Thymus (tissue), 11 donors: ENCODE data around the gene CLCN7. TPM values are rescaled to one million over a fixed set of nuclear protein-coding genes. Genes with fewer than 3 reads are reported as not detected.

Experiments
- DNase-seq, 9 donors: peaks; one replicate each; pipeline ENCODE4 v3.0.0-alpha.2; 2013; ENCODE audit warnings: low spot score in 9 of 9, low read depth in 6 of 9, missing footprints in 1 of 9
- H3K27ac ChIP-seq, 2 donors: one replicate each; pipeline ENCODE4 v1.5.1; 2013; ENCODE audit warnings: control low read depth in 1 of 2, low read depth in 1 of 2, low read length in 1 of 2, mild to moderate bottlenecking in 1 of 2, moderate library complexity in 1 of 2
- H3K27me3 ChIP-seq, 2 donors: one replicate each; pipeline ENCODE4 v1.5.1; 2013; ENCODE audit warnings: low read length in 1 of 2; ENCODE audit not compliant: control insufficient read depth in 2 of 2, insufficient read depth in 1 of 2
- H3K36me3 ChIP-seq, 2 donors: one replicate each; pipeline ENCODE4 v1.5.1; 2013; ENCODE audit warnings: low read length in 1 of 2, mild to moderate bottlenecking in 1 of 2, moderate library complexity in 1 of 2; ENCODE audit not compliant: control insufficient read depth in 2 of 2, insufficient read depth in 2 of 2
- H3K4me1 ChIP-seq, 2 donors: one replicate each; pipeline ENCODE4 v1.5.1; 2013; ENCODE audit warnings: low read length in 2 of 2; ENCODE audit not compliant: control insufficient read depth in 2 of 2, insufficient read depth in 2 of 2
- H3K4me3 ChIP-seq, 2 donors: one replicate each; pipeline ENCODE4 v1.5.1; 2013; ENCODE audit warnings: low read length in 2 of 2, control low read depth in 1 of 2, mild to moderate bottlenecking in 1 of 2
- H3K9me3 ChIP-seq, 2 donors: one replicate each; pipeline ENCODE4 v1.5.1; 2013; ENCODE audit warnings: low read length in 1 of 2, mild to moderate bottlenecking in 1 of 2; ENCODE audit not compliant: control insufficient read depth in 2 of 2, insufficient read depth in 1 of 2
- WGBS: extraction: QIAGEN DNeasy Blood & Tissue Kit; methylation state at CpG from one replicate; pipeline ENCODE4 v1.1.7; 2013; 5-methylcytosine and 5-hydroxymethylcytosine counted together
- polyA plus RNA-seq: library from polyadenylated mRNA; stranded (reverse); fragments of 200-250 nt; gene quantifications from one replicate; pipeline ENCODE4 v1.2.3, GENCODE V29; 2013
- total RNA-seq: library from RNA; stranded (reverse); fragments of 120-200 nt; gene quantifications from one replicate; pipeline ENCODE4 v1.2.4, GENCODE V29; 2013
- donor health status: healthy.

CLCN7 gene
- total and polyA plus RNA-seq, 2 donors: 17.5 to 78.5 TPM

DNA sequence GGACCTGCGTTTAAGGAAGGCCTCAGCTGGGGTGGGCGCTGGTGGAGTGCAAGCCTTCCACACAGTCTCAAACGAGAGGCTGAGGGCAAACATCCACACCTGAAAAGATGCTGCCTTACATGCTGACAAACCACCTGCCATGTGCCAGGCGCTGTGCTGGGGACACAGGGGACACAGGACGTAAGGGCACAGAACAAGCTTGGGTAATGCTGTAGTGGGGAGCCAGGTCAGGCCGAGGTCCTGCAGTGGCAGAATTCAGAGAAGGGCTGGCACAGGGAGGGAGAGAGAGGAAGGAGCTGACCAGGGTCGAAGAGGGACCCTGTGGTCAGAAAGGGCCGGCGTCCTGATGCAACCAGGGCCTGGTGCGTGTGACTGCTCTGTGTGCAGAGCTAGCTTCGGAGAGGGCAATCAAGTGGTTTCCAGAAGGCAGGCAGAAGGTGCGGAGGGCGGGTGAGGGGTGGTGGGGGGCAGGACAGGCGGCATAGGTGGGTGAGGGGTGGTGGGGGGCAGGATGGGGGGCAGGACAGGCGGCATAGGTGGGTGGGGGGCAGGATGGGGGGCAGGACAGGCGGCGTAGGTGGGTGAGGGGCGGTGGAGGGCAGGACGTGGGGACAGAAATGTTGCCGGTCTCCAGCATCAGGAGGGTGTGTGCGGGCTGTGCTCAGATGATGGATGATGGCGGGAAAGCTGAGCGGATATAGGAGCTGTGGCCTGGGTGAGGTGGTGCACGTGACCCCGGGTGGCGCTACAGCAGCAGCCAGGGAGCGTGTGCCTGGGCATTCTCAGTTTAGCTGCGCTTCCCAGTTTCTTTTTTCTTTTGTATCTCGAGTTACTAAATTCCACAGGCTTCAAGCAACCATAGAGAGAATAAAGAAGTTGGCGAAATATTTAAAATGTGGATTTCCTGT is 37.1 kb upstream of the CLCN7 start:
- Histone ChIP-seq H3K27me3 (no peaks in the 10 kb centered on the region), H3K27ac (no peak overlapping the region), H3K9me3 (peaks cover 2 to 12% of the 10 kb centered on the region in 2 donors), H3K4me1 (no peaks in the 10 kb centered on the region), H3K4me3 (no peak overlapping the region), H3K36me3 (peaks cover 14 to 34% of the 10 kb centered on the region in 2 donors)
- WGBS: 95% methylated on average over 30 of the region's 30 CpGs
- DNase-seq: no peak

DNA sequence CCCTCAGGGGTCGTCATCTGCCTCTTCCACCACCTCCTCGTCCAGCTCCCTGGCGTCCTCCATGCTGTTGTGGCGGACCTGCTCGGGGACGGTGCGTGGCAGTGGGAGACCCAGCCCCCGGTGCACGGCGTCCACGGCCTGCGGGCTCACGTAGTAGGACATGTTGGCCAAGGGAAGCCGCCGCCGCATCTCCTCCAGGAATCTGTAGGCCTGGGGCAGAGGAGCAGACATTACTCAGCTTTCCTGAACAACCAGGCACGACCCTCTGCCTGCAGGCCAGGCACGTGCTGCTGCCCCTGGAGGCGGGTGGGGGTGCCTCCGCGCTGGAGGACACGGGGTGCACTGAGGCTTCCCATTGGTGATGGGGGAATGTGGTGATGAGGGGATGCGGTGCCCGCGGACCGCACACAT is 36.1 kb upstream of the CLCN7 start:
- Histone ChIP-seq H3K36me3 (peaks cover 18 to 40% of the 10 kb centered on the region in 2 donors), H3K27me3 (no peaks in the 10 kb centered on the region), H3K4me1 (no peaks in the 10 kb centered on the region), H3K27ac (peak overlapping the region in 1 of 2 donors; percentile 75), H3K4me3 (no peak overlapping the region), H3K9me3 (peaks cover 2 to 12% of the 10 kb centered on the region in 2 donors)
- 95% methylated on average over 26 of the region's 26 CpGs for WGBS
- no peak for DNase-seq

DNA sequence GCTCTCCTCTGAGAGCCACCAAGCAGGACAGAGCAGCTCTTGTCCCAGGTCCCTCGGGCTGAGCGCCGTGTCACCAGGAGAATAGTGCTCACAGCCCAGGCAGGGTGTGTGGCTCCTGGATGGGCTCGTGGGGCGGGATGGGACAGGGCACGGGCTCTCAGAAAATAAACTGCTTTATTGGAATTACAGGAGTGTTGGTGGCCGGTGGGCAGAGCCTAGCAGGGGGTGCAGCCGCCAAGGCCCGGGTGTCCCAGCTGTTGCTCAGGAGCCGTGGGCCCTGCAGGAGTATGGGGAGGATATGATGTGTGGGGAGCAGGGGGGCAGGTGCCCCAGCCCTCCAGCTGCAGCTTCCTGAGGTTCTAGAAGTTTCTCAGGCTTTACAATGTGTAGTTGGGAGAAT is 35.4 kb upstream of the CLCN7 start:
- WGBS: 96% methylated on average over 10 of the region's 10 CpGs
- Histone ChIP-seq H3K4me1 (no peaks in the 10 kb centered on the region), H3K27ac (no peak overlapping the region), H3K9me3 (peaks cover 2 to 10% of the 10 kb centered on the region in 2 donors), H3K4me3 (no peak overlapping the region), H3K27me3 (no peaks in the 10 kb centered on the region), H3K36me3 (peaks cover 18 to 45% of the 10 kb centered on the region in 2 donors)
- no peak for DNase-seq

DNA sequence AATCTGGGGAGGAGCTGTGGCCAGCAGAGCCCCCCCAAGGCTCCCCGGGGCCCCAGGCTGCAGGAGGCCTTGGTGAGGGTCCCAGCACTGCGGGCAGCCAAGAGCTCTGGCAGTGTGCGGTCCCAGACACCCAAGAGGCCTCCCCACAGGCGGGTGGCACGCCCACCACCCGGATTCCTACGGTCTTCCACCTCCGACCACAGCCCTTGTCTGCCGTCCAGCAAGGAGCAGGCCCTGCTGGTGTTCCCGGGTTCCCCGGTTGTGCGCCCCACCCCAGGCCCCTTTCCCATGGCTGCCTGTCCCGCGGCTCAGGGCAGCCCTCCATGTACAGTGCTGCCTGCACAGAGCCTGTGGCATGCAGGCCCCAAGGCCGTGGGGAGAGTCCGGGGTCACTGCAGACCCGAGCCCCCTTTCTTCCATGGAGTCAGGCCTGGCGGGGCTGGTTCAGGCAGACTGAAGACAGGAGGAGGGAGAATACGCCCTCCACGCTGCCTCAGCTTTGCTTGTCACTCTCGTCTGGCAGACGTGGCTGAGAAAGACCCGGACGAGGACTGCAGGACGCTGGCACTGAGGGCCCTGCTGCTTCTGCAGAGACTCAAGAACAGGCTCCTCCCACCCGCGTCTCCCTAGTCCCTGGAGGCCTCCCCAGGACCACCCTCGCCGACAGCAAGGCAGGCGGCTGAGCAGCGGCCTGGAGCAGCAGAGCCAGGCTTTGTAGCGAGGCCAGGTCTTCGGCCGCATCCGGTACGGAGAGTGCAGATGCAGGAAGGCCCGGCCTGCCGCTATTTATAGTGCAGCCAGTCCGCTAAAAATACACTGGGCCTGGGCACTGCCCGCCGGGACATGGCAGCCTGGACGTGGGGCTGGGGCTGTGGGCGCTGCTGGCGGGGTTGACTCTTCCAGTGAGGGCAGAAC is 34.7 kb upstream of the CLCN7 start:
- peaks cover 2 to 8% of the 10 kb centered on the region in 2 donors for H3K9me3 ChIP-seq
- no peak for DNase-seq
- H3K4me3 ChIP-seq: no peak overlapping the region
- H3K36me3 ChIP-seq: peaks cover 23 to 45% of the 10 kb centered on the region in 2 donors
- H3K27ac ChIP-seq: no peak overlapping the region
- H3K4me1 ChIP-seq: no peaks in the 10 kb centered on the region
- 90% methylated on average over 44 of the region's 44 CpGs for WGBS
- no peaks in the 10 kb centered on the region for H3K27me3 ChIP-seq

DNA sequence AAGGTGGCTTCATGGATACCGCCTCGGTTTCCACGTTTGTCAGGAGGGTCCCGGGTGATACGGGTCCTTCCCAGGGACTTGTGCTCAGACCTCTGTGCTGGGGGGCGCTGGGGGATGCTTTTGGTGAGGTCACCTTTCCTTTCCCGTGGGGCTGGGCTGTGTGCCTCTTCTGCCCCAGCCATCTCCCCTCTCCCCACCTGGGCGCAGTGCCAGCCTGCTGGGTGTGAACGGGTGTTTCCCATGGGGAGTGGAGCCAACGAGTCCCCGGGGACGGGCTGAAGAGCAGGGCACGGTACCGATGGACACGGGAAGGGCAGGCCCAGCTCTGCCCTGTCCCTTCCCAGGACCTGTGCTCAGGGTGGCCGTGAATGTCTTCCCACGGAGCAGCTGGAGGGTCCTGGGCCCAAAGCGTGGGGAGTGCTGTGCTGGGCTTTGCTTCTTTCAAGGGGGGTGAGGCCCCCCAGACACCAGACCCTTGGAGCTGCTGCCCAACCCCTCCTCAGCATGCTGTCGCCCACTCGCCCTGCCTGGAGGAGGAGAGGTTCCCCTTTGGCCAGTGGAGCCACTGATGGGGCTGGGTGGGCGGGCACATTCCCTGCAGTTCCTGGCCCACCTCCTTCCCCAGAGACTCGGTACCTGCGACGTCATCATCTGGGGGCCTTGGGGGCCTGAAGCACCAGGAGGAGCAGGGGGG is 33.8 kb upstream of the CLCN7 start:
- H3K27ac ChIP-seq: no peak overlapping the region
- no peak for DNase-seq
- no peak overlapping the region for H3K4me3 ChIP-seq

DNA sequence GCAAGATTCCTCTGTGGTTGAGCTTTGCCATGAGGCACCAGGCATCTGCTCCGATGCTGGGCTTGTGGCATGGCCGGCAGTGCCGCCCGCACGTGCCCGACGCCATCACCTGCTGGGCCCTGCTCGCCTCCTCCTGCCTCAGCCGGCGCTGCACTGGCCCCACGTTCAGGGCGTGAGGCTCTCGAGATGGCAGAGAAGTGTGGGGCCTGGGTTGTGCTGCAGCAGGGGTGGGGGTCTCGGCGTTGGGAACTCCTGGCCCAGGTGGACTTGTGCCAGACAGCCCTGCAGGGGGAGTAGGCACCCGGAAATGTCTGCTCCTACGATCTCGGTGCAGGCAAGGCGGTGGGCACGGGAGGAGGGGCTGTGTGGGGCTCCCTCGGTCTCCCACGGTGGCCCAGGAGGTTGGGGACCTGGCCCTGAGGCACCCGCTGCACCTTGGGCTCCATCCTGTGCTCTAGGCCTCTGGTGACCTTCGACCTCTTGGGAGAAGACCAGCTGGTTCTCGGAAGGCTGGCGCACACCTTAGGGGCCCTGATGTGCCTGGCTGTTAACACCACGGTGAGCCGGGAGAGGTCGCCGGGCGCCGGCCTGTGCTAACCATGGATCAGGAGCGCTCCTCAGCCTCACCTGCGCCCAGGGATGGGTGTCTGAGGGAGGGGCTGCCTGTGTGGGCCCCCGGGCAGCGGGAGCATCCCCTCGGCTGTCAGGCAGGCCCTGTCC is 31.8 kb upstream of the CLCN7 start:
- WGBS: 98% methylated on average over 37 of the region's 37 CpGs
- no peak for DNase-seq
- Histone ChIP-seq H3K9me3 (no peaks in the 10 kb centered on the region), H3K4me3 (no peak overlapping the region), H3K27ac (no peak overlapping the region), H3K4me1 (no peaks in the 10 kb centered on the region), H3K36me3 (peaks cover 44 to 67% of the 10 kb centered on the region in 2 donors), H3K27me3 (no peaks in the 10 kb centered on the region)

More for the DNA sequence above, 33.8 kb upstream of the CLCN7 start:
- Histone ChIP-seq H3K27me3 (no peaks in the 10 kb centered on the region), H3K9me3 (no peaks in the 10 kb centered on the region), H3K4me1 (no peaks in the 10 kb centered on the region), H3K36me3 (peaks cover 26 to 48% of the 10 kb centered on the region in 2 donors)
- WGBS: 98% methylated on average over 24 of the region's 24 CpGs

DNA sequence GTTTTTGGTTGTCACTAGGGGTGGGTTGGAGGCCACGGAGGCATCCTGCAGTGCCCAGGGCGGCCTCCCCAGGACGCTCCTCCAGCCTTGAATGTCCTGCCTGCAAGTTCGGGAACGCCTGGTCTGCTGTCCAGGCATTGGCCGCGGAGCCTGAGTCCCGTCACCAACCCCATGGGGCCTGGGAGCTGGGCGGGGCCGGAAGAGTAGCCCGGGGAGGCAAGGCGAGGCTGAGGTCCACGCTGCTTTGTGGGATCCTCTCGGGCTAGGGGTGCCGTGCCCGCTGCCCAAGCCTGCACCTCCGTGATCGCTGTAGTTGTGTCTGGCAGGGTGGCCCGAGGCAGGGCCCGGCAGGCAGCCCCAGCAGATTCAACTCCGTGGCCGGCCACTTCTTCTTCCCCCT is 31.1 kb upstream of the CLCN7 start:
- H3K27ac ChIP-seq: no peak overlapping the region
- DNase-seq: no peak
- H3K36me3 ChIP-seq: peaks cover 51 to 69% of the 10 kb centered on the region in 2 donors
- H3K27me3 ChIP-seq: no peaks in the 10 kb centered on the region
- H3K9me3 ChIP-seq: no peaks in the 10 kb centered on the region
- no peak overlapping the region for H3K4me3 ChIP-seq
- H3K4me1 ChIP-seq: no peaks in the 10 kb centered on the region
- WGBS: 95% methylated on average over 22 of the region's 22 CpGs

DNA sequence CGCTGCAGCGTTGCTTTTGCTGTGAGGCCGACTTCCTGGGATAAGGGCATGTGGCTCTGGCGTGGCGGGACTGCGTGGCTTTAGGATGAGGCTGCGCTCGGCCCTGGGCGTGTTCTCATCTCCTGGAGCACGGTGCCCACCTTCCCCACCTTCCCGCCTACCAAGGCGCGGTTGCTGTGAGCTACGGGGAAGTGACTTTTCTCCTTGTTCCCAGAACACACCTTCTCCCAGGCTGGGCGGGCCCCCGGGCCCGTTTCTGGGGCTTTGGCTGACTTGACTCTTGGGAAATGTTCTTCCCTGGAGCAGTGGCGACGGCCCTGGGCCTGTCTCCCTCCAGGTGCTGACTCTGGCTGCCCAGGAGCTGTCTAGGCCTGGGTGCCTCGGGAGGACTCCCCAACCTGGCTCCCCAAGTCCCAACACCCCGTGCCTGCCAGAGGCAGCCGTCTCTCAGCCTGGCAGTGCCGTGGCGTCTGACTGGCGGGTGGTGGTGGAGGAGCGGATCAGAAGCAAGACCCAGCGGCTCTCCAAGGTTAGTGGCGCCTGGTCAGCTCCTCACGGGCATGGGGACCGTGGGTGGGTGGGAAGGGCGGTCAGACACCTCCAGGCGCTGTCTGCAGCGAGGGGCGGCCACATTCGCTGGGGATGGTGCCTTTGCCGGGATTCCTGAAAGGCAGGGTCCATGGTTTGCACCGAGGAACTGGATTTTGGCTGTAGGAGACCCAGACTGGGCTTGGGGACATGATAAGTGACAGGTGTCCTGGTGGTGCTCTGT is 30.4 kb upstream of the CLCN7 start:
- peaks cover 51 to 69% of the 10 kb centered on the region in 2 donors for H3K36me3 ChIP-seq
- no peak for DNase-seq
- H3K4me1 ChIP-seq: no peaks in the 10 kb centered on the region
- no peak overlapping the region for H3K4me3 ChIP-seq
- no peak overlapping the region for H3K27ac ChIP-seq
- H3K27me3 ChIP-seq: no peaks in the 10 kb centered on the region
- no peaks in the 10 kb centered on the region for H3K9me3 ChIP-seq
- 98% methylated on average over 37 of the region's 37 CpGs for WGBS
